HG02610 (cell line): ENCODE results near the gene EXOC3L2.

Experiments used
- ATAC-seq: cut with Tn5 transposase; IDR thresholded peaks from one replicate; pipeline ENCODE4 v1.9.1; 2021; ENCODE audit warnings: mild to moderate bottlenecking, moderate library complexity; ENCODE audit not compliant: unreplicated experiment

The EXOC3L2 gene

DNA sequence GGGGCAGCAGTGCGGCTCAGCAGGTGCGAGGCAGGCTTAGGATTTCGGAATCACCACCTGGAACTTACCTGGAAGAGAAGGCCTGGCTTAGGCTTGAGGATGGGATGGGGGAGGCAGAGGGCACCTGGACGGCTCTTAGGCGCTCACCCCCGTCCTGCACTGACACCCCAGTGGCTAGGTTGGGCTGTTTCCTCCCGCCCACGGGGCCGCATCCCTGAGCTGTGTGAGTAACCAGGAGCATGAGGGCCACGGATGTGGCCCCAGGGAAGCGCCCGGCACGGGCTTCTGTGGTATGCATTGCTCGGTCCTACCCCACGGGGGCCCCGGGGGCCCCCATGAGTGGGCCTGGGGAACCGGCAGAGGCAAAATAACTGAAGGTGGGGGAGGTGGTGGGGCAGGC lies 82.1 kb downstream of the EXOC3L2 start:
- ATAC-seq = no peak

DNA sequence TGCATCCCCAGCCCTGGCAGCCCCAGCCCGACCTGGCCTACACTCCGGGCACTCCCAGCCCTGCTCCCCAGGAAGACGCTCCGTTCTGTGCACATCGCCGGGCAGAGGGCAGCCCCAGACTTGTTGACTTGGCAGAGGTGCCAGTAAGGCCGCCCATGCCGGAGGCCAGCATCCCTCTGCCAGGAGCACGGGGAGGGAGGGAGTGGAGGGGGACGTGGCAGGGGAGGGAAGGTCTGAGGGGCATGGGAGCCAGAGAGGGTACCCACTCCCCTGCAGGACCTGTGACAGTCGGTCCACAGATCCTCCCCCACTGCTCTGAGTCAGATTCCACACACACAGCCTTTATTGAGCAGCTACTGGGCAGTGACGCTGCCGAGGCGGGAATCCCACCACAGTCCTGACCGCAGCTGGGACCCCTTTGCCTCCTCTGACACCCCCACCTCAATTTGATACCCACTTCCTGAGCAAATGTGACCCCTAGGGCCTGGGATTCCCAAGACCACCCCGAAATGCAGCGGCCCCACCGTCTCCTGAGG lies 82.5 kb downstream of the EXOC3L2 start:
- ATAC-seq = no peak
